H1 (cell line): ENCODE data around the gene EGR1. TPM values are rescaled to one million over a fixed set of nuclear protein-coding genes. Genes with fewer than 3 reads are reported as not detected.

Experiments
- CTCF ChIA-PET: fragments of 300-600 bp; sonication (Branson Sonifier 250); formaldehyde crosslinking; loops from one replicate; lab custom pipeline; 2021; ENCODE audit not compliant: partially characterized antibody; lab: Charles Lee
- POLR2A ChIA-PET: fragments of 300-600 bp; sonication (Branson Sonifier 250); formaldehyde crosslinking; loops from one replicate; lab custom pipeline; 2021; ENCODE audit warnings: inconsistent platforms; ENCODE audit not compliant: partially characterized antibody; lab: Charles Lee
- DNase-seq, 2 experiments: peaks; one replicate each; pipeline versions ENCODE4 v3.0.0 to v3.0.0-alpha.2; 2010 to 2022; ENCODE audit warnings: low spot score in 2 of 2, low read depth in 1 of 2, mixed read lengths in 1 of 2
- FAIRE-seq: peaks from 2 replicates; lab custom pipeline; 2011; peaks lifted over from hg19 to GRCh38; lab: Jason Lieb, UNC
- H2AFZ ChIP-seq: 2 replicates; pipeline ENCODE4 v1.8.1; 2012; ENCODE audit warnings: low read length, inconsistent platforms
- H2AK5ac ChIP-seq: 2 replicates; pipeline ENCODE4 v1.6.1; 2013; ENCODE audit warnings: low read depth, low read length
- H2BK120ac ChIP-seq: replicated peaks from 2 replicates; pipeline ENCODE3; 2013; ENCODE audit warnings: low read depth, low read length, inconsistent platforms
- H2BK12ac ChIP-seq: 2 replicates; pipeline ENCODE4 v1.6.1; 2013; ENCODE audit warnings: low read depth, low read length
- H2BK15ac ChIP-seq: 2 replicates; pipeline ENCODE4 v1.6.1; 2013; ENCODE audit warnings: low read length
- H2BK20ac ChIP-seq: 2 replicates; pipeline ENCODE4 v1.6.1; 2013; ENCODE audit warnings: low read length
- H2BK5ac ChIP-seq: 2 replicates; pipeline ENCODE4 v1.6.1; 2013; ENCODE audit warnings: low read depth, low read length
- H3K14ac ChIP-seq: 2 replicates; pipeline ENCODE4 v1.6.1; 2013; ENCODE audit warnings: inconsistent platforms; ENCODE audit not compliant: insufficient read length
- H3K18ac ChIP-seq: 2 replicates; pipeline ENCODE4 v1.6.1; 2013; ENCODE audit warnings: low read length; ENCODE audit errors: extremely low read depth
- H3K23ac ChIP-seq: 2 replicates; pipeline ENCODE4 v1.6.1; 2013; ENCODE audit warnings: inconsistent platforms; ENCODE audit not compliant: insufficient read length
- H3K23me2 ChIP-seq: 2 replicates; pipeline ENCODE4 v1.6.1; 2013; ENCODE audit warnings: low read depth, low read length
- H3K27ac ChIP-seq: 2 replicates; pipeline ENCODE4 v1.6.1; 2011; ENCODE audit warnings: low read depth, low read length, inconsistent platforms
- H3K27me3 ChIP-seq, 4 experiments: replicated peaks in 1 of 4; 1 replicate in 1 of 4; 2 replicates in 3 of 4; pipeline versions ENCODE4 v1.6.1 to v1.8.1; 2011 to 2013; ENCODE audit warnings: low read length in 3 of 4, mild to moderate bottlenecking in 3 of 4, inconsistent platforms in 2 of 4, mixed read lengths in 2 of 4, moderate library complexity in 1 of 4; ENCODE audit not compliant: control insufficient read depth in 3 of 4, insufficient read depth in 3 of 4; ENCODE audit errors: extremely low read depth in 1 of 4
- H3K36me3 ChIP-seq, 4 experiments: 2 replicates each; pipeline versions ENCODE4 v1.6.1 to v1.8.1; 2011 to 2013; ENCODE audit warnings: mild to moderate bottlenecking in 4 of 4, low read length in 3 of 4, moderate library complexity in 2 of 4, control low read depth in 1 of 4, inconsistent platforms in 1 of 4; ENCODE audit not compliant: insufficient read depth in 4 of 4, control insufficient read depth in 2 of 4
- H3K4ac ChIP-seq: replicated peaks from 2 replicates; pipeline ENCODE3; 2013; ENCODE audit warnings: low read length, low read depth, mixed read lengths, inconsistent platforms; ENCODE audit not compliant: insufficient read length
- H3K4me1 ChIP-seq, 4 experiments: replicated peaks in 1 of 4; 1 replicate in 1 of 4; 2 replicates in 3 of 4; pipeline versions ENCODE4 v1.6.1 to v1.8.1; 2011 to 2013; ENCODE audit warnings: low read length in 3 of 4, inconsistent platforms in 2 of 4, mixed read lengths in 1 of 4; ENCODE audit not compliant: insufficient read depth in 4 of 4, control insufficient read depth in 3 of 4
- H3K4me2 ChIP-seq, 2 experiments: 2 replicates each; pipeline versions ENCODE4 v1.6.1 to v1.8.1; 2011 to 2013; ENCODE audit warnings: low read depth in 2 of 2, low read length in 2 of 2, control low read depth in 1 of 2, inconsistent platforms in 1 of 2, mild to moderate bottlenecking in 1 of 2; ENCODE audit not compliant: insufficient read depth in 1 of 2
- H3K4me3 ChIP-seq, 4 experiments: fragments of 200-600, 300-600 bp in 1 of 4; sonication (generic), shearing (Covaris generic), sonication (Bioruptor Twin) in 1 of 4; 2 replicates each; pipeline versions ENCODE4 v1.5.1 to v1.8.1; 2011 to 2016; ENCODE audit warnings: low read length in 4 of 4, low read depth in 3 of 4, control low read depth in 2 of 4, inconsistent platforms in 2 of 4, mild to moderate bottlenecking in 2 of 4, mixed read lengths in 1 of 4, moderate library complexity in 1 of 4; ENCODE audit not compliant: insufficient read depth in 2 of 4; ENCODE audit errors: extremely low read depth in 1 of 4
- H3K56ac ChIP-seq: replicated peaks from 2 replicates; pipeline ENCODE3; 2013; ENCODE audit warnings: low read depth, mild to moderate bottlenecking, mixed read lengths, low read length, inconsistent platforms; ENCODE audit not compliant: insufficient read length
- H3K79me1 ChIP-seq: 2 replicates; pipeline ENCODE4 v1.6.1; 2013; ENCODE audit warnings: low read depth, low read length, control low read depth
- H3K79me2 ChIP-seq, 2 experiments: 2 replicates each; pipeline versions ENCODE4 v1.6.1 to v1.8.1; 2012 to 2013; ENCODE audit warnings: low read length in 2 of 2, mild to moderate bottlenecking in 2 of 2, inconsistent platforms in 1 of 2; ENCODE audit not compliant: insufficient read depth in 2 of 2, control insufficient read depth in 1 of 2
- H3K9ac ChIP-seq, 4 experiments: replicated peaks in 1 of 4; 1 replicate in 1 of 4; 2 replicates in 3 of 4; pipeline versions ENCODE4 v1.6.1 to v1.8.1; 2011 to 2013; ENCODE audit warnings: low read depth in 3 of 4, low read length in 3 of 4, control low read depth in 2 of 4, mild to moderate bottlenecking in 2 of 4, moderate library complexity in 2 of 4, inconsistent platforms in 1 of 4; ENCODE audit errors: extremely low read depth in 1 of 4
- H3K9me3 ChIP-seq, 2 experiments: 2 replicates each; pipeline versions ENCODE4 v1.6.1 to v1.8.1; 2012 to 2013; ENCODE audit warnings: mild to moderate bottlenecking in 2 of 2, moderate library complexity in 2 of 2, control low read depth in 1 of 2, inconsistent platforms in 1 of 2, low read depth in 1 of 2, low read length in 1 of 2, mixed read lengths in 1 of 2; ENCODE audit not compliant: insufficient read depth in 2 of 2
- H4K20me1 ChIP-seq, 2 experiments: replicated peaks in 1 of 2; 2 replicates each; pipeline versions ENCODE3 to v1.8.1; 2011 to 2013; ENCODE audit warnings: inconsistent platforms in 2 of 2, low read length in 2 of 2, mild to moderate bottlenecking in 1 of 2; ENCODE audit not compliant: insufficient read depth in 2 of 2, control insufficient read depth in 1 of 2
- H4K5ac ChIP-seq: 2 replicates; pipeline ENCODE4 v1.6.1; 2013; ENCODE audit warnings: low read length, low read depth, mixed read lengths, inconsistent platforms; ENCODE audit not compliant: insufficient read length
- H4K8ac ChIP-seq: 2 replicates; pipeline ENCODE4 v1.8.0; 2013; ENCODE audit warnings: mild to moderate bottlenecking, moderate library complexity, low read length, inconsistent platforms; ENCODE audit not compliant: insufficient read depth; ENCODE audit errors: extremely low read depth
- H4K91ac ChIP-seq: replicated peaks from 2 replicates; pipeline ENCODE3; 2013; ENCODE audit warnings: low read length, mixed read lengths, inconsistent platforms; ENCODE audit not compliant: insufficient read length
- BRCA1 ChIP-seq: IDR thresholded peaks from 2 replicates; pipeline ENCODE4 v1.6.1; 2012; ENCODE audit warnings: low read depth, low read length, improper control_type of control experiment
- KDM5A ChIP-seq: fragments of 200-600 bp; IDR thresholded peaks from 2 replicates; pipeline ENCODE4 v1.7.1; 2012; ENCODE audit warnings: mild to moderate bottlenecking, low read length, inconsistent platforms, mixed read lengths
- RFX5 ChIP-seq: IDR thresholded peaks from 2 replicates; pipeline ENCODE4 v1.6.1; 2011; ENCODE audit warnings: low read depth, low read length, improper control_type of control experiment, borderline replicate concordance
- SP1 ChIP-seq: IDR thresholded peaks from 2 replicates; pipeline ENCODE4 v1.6.1; 2011; ENCODE audit warnings: low read depth, low read length
- SRF ChIP-seq: IDR thresholded peaks from 2 replicates; pipeline ENCODE4 v1.6.1; 2011; ENCODE audit warnings: mild to moderate bottlenecking, low read depth, low read length, moderate library complexity
- TAF1 ChIP-seq: IDR thresholded peaks from 2 replicates; pipeline ENCODE4 v1.6.1; 2011; ENCODE audit warnings: mild to moderate bottlenecking, low read depth, low read length
- TBP ChIP-seq: IDR thresholded peaks from 2 replicates; pipeline ENCODE4 v1.6.1; 2011; ENCODE audit warnings: low read depth, low read length, improper control_type of control experiment
- WGBS, 2 experiments: shearing (Covaris generic) in 1 of 2; methylation state at CpG; one replicate each; pipeline versions ENCODE4 v1.1.6 to v1.1.7; 2013 to 2015; ENCODE audit warnings: low lambda C conversion rate in 2 of 2, mixed read lengths in 2 of 2, inconsistent platforms in 1 of 2, low coverage in 1 of 2, missing lambda C conversion rate in 1 of 2; ENCODE audit not compliant: insufficient replicate concordance in 2 of 2, insufficient coverage in 1 of 2, insufficient read length in 1 of 2; ENCODE audit errors: extremely low coverage in 1 of 2, missing lambda C conversion rate in 1 of 2; 5-methylcytosine and 5-hydroxymethylcytosine counted together
- polyA plus RNA-seq, 7 experiments: library from polyadenylated mRNA; depleted of rRNA in 3 of 7; stranded (reverse) in 5 of 7; unstranded in 2 of 7; fragments of >200 nt in 5 of 7; fragments of 200-250 nt in 2 of 7; gene quantifications; 1 replicate in 5 of 7; 2 replicates in 1 of 7; 4 replicates in 1 of 7; pipeline versions ENCODE4 v1.2.1 to v1.2.3, GENCODE V29; 2011 to 2013; ENCODE audit warnings: missing spikeins in 2 of 7, mixed read lengths in 2 of 7
- total RNA-seq: library from RNA; stranded (reverse); fragmentation: NEBNext Ultra II Directional; extraction: Animal tissue kit (Norgen Biotek cat#: 25700); gene quantifications from 2 replicates; pipeline ENCODE4 v1.2.1, GENCODE V29; 2021
- TF ChIP-seq, protein P1 (sequence below): IDR thresholded peaks from 2 replicates; pipeline ENCODE4 v1.6.1; 2012; ENCODE audit warnings: inconsistent platforms

The EGR1 gene
- total and polyA plus RNA-seq, 2 of the 8 experiments (the other 6 are each of a cell fraction or from before 2014, with no cell fraction given): 16.2 to 35.5 TPM

DNA sequence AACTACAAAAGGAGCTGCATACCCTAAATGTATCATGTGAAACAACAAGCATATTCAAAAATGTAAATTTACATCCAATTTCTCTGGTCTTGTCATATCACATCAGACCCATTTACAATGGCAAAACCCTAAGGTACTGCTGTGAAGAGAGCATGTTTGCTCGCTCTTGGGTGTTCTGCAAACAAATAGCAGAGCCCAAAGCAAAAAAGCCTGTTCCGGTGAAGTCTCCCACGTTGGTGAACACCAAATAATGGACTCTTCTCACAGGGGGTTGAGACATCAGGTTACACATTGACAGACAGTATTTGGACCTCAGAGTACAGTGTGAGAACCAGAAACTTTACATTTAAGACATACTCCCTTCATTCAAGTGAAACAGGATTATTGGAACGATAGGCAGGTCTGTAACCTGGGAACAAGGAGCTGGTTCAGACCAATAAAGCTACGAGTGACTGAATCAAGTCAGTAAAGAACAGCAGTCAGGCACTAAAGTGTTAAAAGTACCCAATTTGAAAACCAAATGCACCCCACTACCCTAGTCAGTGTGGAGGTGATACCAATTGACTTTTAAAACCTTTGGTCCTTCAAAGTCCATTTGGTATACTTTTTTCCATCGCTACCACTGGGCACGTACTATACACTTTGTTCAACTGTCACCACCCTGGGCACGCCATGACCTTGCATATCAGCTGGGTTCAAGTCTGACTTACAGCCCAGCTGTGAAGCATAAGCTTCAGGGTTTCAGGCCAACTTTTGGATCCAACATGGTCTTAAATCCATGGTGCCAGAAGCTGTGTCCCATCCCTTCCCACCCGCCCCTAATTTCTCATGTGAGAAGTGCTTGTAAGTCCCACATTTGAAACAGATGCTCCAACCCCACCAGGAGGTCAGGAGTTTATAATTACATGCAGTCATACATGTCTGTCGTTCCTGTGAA lies 41.4 kb downstream of the EGR1 start:
- H3K4me1 ChIP-seq: no peaks in the 10 kb centered on the region
- H4K91ac ChIP-seq: no peak overlapping the region
- no peak overlapping the region for H2BK15ac ChIP-seq
- CTCF ChIA-PET: interaction anchor here (15.9 kb wide), 1 partner anchor 51 kb away, joined by 532 read pairs; the partner anchor contains the start of gene EGR1
- H4K8ac ChIP-seq: no peak overlapping the region
- H3K9me3 ChIP-seq: no peaks in the 10 kb centered on the region
- TF ChIP-seq KDM5A (no peak), BRCA1 (no peak), RFX5 (no peak), SRF (no peak), SP1 (no peak), TAF1 (no peak), TBP (no peak)
- TF ChIP-seq, protein P1, sequence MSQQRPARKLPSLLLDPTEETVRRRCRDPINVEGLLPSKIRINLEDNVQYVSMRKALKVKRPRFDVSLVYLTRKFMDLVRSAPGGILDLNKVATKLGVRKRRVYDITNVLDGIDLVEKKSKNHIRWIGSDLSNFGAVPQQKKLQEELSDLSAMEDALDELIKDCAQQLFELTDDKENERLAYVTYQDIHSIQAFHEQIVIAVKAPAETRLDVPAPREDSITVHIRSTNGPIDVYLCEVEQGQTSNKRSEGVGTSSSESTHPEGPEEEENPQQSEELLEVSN: no peak
- DNase-seq (no peak), FAIRE-seq (no peak)
- H3K36me3 ChIP-seq: peaks cover 18 to 48% (median 38%) of the 10 kb centered on the region in 4 experiments
- H4K5ac ChIP-seq: no peak overlapping the region
- H3K79me1 ChIP-seq: no peaks in the 10 kb centered on the region
- H3K27me3 ChIP-seq: no peaks in the 10 kb centered on the region
- no peak overlapping the region for H2BK5ac ChIP-seq
- H3K4ac ChIP-seq: no peak overlapping the region
- H3K23me2 ChIP-seq: no peaks in the 10 kb centered on the region
- H2BK120ac ChIP-seq: no peak overlapping the region
- no peaks in the 10 kb centered on the region for H3K79me2 ChIP-seq
- H3K56ac ChIP-seq: no peak overlapping the region
- H3K27ac ChIP-seq: no peak overlapping the region
- H3K18ac ChIP-seq: no peak overlapping the region
- POLR2A ChIA-PET: interaction anchor here (0.8 to 1.3 kb wide), 3 partner anchors 11 to 57 kb away, joined by 3 to 6 read pairs (median 4); partner anchors contain the start of gene EGR1
- no peak overlapping the region for H2AK5ac ChIP-seq
- H4K20me1 ChIP-seq: peaks cover 6 to 13% of the 10 kb centered on the region in 2 experiments
- H3K4me2 ChIP-seq: no peak overlapping the region
- no peak overlapping the region for H2BK20ac ChIP-seq
- no peak overlapping the region for H2AFZ ChIP-seq
- H3K4me3 ChIP-seq: no peak overlapping the region
- no peak overlapping the region for H3K9ac ChIP-seq
- no peak overlapping the region for H3K23ac ChIP-seq
- WGBS, 2 experiments: 90% methylated on average over 10 of the region's 10 CpGs; no CpG with 5 or more reads in 1 of the 2 experiments
- no peak overlapping the region for H2BK12ac ChIP-seq
- H3K14ac ChIP-seq: no peak overlapping the region
